Heart left ventricle (tissue), 16 donors: ENCODE data around the gene PRKACA. TPM values are rescaled to one million over a fixed set of nuclear protein-coding genes. Genes with fewer than 3 reads are reported as not detected.

Experiments used
- ATAC-seq, 4 donors: fragments of 200-7000 bp; cut with Tn5 transposase; one replicate each; pipeline ENCODE4 v1.9.1; 2020 to 2022; ENCODE audit warnings: moderate library complexity in 4 of 4, mild to moderate bottlenecking in 3 of 4, moderate number of reproducible peaks in 1 of 4
- DNase-seq, 5 donors: peaks; one replicate each; pipeline ENCODE4 v3.0.0-alpha.2; 2020
- H3K27ac ChIP-seq, 12 donors: fragments of 200-600 bp; sonication (generic) in 4 of 12; one replicate each; pipeline versions ENCODE4 v1.5.0 to v1.8.0; 2016 to 2022; ENCODE audit warnings: mild to moderate bottlenecking in 2 of 12
- H3K27me3 ChIP-seq, 9 donors: fragments of 200-600 bp; sonication (generic) in 2 of 9; one replicate each; pipeline versions ENCODE4 v1.5.1 to v1.8.0; 2016 to 2022; ENCODE audit warnings: mild to moderate bottlenecking in 3 of 9
- H3K36me3 ChIP-seq, 9 donors: fragments of 200-600 bp; sonication (generic) in 2 of 9; one replicate each; pipeline versions ENCODE4 v1.5.0 to v1.8.0; 2018 to 2022; ENCODE audit warnings: mild to moderate bottlenecking in 2 of 9
- H3K4me1 ChIP-seq, 12 donors: fragments of 200-600 bp; sonication (generic) in 4 of 12; one replicate each; pipeline versions ENCODE4 v1.5.0 to v1.8.0; 2016 to 2022; ENCODE audit warnings: mild to moderate bottlenecking in 3 of 12
- H3K4me3 ChIP-seq, 12 donors: fragments of 200-600 bp; sonication (generic) in 4 of 12; one replicate each; pipeline versions ENCODE4 v1.5.0 to v1.8.0; 2017 to 2022; ENCODE audit warnings: mild to moderate bottlenecking in 9 of 12, moderate library complexity in 4 of 12
- H3K9me3 ChIP-seq, 12 donors: fragments of 200-600 bp; sonication (generic) in 4 of 12; one replicate each; pipeline versions ENCODE4 v1.5.0 to v1.8.0; 2016 to 2022; ENCODE audit warnings: mild to moderate bottlenecking in 1 of 12
- POLR2A ChIP-seq, 2 donors: fragments of 450-650 bp; IDR thresholded peaks; one replicate each; pipeline ENCODE4 v1.6.1; 2017; ENCODE audit warnings: antibody characterized with exemption in 2 of 2, mild to moderate bottlenecking in 2 of 2, moderate library complexity in 2 of 2
- WGBS, 4 donors: extraction: QIAGEN DNeasy Blood & Tissue Kit in 2 of 4; methylation state at CpG; one replicate each; pipeline versions ENCODE4 v1.1.5 to v1.1.7; 2013 to 2018; 5-methylcytosine and 5-hydroxymethylcytosine counted together
- intact Hi-C, 10 donors: fragments of 100-400 bp; cut with DNase I; formaldehyde crosslinking; loops; one replicate each; pipeline versions ENCODE4 v1.11.1 to v1.14.2; 2022
- polyA plus RNA-seq, 2 donors: library from polyadenylated mRNA; stranded (reverse); fragments of 200-250 nt; gene quantifications; one replicate each; pipeline ENCODE4 v1.2.3, GENCODE V29; 2013
- total RNA-seq, 9 donors: library from RNA; depleted of rRNA in 2 of 9; stranded (reverse); fragments of >200 nt in 2 of 9; fragmentation: NEBNext Ultra II Directional in 3 of 9; extraction: Animal tissue kit (Norgen Biotek cat#: 25700) in 3 of 9; gene quantifications; one replicate each; pipeline versions ENCODE4 v1.1.0 to v1.2.4, GENCODE V29; 2016 to 2023
- TF ChIP-seq, protein P1 (sequence below), 12 donors: fragments of 200-600 bp; sonication (generic) in 4 of 12; IDR thresholded peaks; one replicate each; pipeline versions ENCODE4 v1.5.0 to v1.8.0; 2018 to 2022; ENCODE audit warnings: antibody characterized with exemption in 12 of 12, mild to moderate bottlenecking in 5 of 12
- donor health status: ischemic (EF 13 %, LVEDD 7.1; RV severe dilation, severe dysfunction).
- donor health status: healthy with polysubstance abuse.
- donor health status: DM: no; HTN: yes; CAD: no.
- donor health status: DM: no; HTN: no; CAD: no.
- donor health status: ischemic (EF 25% LVEDD 6.9; RV normal size, moderate dysfunction).
- donor health status: ischemic (EF 25% LVEDD 5.7; RV mildly dilated, moderate dysfunction).
- donor health status: healthy.
- donor health status: DM: yes; HTN: yes; CAD: no.
- donor health status: ischemic (EF 35%, LVEDD 5.7; RV mildly dilated, moderate dysfunction).
- donor health status: nonischemic (EF 11% LVEDD 7.7; RV severe dilation, severe dysfunction).
- donor health status: DM: yes; HTN: yes; CAD: no.
- donor health status: PGD.
- donor health status: ischemic (EF 29% LVEDD 5.4; RV normal size, mild dysfunction).
- donor health status: nonischemic (EF 23%, LVEDD 6.1; RV moderate dilation, normal function).

Gene PRKACA
- total and polyA plus RNA-seq, 11 donors, result 216 to 554 (median 454) TPM

DNA sequence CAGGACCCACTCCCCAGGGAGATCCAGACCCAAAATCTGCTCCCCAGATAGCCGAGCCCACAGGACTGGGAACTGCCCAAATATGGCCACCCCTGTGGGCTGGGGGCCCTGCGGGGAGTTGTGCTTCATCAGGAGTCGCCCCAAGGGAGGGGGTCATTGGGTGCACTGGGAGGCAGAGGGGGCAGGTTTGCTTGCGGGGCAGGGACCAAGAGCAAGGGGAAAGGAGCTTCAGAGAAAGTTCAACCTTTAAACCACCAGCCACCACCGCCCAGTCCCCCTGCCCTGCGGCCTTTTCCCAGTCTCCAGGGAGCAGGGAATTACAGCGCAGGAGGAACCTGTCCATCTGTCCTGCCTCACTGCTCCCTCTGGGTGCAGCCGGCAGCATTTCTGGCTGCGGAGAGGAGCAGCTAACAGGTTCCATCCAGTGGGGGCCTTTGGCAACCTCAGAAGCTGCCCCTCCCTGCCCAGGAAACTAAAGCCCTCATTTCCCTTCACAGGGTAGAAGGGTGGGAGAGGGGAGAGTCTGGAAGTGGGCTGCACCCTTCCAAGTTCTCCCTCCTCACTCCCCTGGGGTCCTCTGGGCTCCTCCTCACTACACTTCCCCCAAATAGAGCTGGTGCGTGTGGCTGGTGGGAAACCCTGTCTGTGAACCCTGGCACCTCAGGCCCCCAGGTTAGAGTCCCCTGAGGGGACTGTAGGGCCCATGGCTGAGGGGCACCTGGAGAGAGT is 32.6 kb upstream of the PRKACA start:
- ATAC-seq (no peak), DNase-seq (no peak)
- TF ChIP-seq, protein P1, sequence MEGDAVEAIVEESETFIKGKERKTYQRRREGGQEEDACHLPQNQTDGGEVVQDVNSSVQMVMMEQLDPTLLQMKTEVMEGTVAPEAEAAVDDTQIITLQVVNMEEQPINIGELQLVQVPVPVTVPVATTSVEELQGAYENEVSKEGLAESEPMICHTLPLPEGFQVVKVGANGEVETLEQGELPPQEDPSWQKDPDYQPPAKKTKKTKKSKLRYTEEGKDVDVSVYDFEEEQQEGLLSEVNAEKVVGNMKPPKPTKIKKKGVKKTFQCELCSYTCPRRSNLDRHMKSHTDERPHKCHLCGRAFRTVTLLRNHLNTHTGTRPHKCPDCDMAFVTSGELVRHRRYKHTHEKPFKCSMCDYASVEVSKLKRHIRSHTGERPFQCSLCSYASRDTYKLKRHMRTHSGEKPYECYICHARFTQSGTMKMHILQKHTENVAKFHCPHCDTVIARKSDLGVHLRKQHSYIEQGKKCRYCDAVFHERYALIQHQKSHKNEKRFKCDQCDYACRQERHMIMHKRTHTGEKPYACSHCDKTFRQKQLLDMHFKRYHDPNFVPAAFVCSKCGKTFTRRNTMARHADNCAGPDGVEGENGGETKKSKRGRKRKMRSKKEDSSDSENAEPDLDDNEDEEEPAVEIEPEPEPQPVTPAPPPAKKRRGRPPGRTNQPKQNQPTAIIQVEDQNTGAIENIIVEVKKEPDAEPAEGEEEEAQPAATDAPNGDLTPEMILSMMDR (IDR thresholded peaks at IDR 0.05), result no peak
- no peak for TF ChIP-seq POLR2A (IDR thresholded peaks at IDR 0.05)
- Histone ChIP-seq H3K36me3 (peaks cover 0 to 26% (median 12%) of the 10 kb centered on the region in 9 donors), H3K27me3 (no peaks in the 10 kb centered on the region), H3K4me3 (peak overlapping the region in 9 of 12 donors; percentile 10 to 48 (median 29)), H3K4me1 (peaks cover 9 to 38% (median 27%) of the 10 kb centered on the region in 12 donors), H3K9me3 (no peaks in the 10 kb centered on the region), H3K27ac (peak overlapping the region; percentile 46 to 92 (median 82))
- intact Hi-C loops, result no loop called here
- WGBS, 4 donors, result 28 to 62% (median 43%) methylated on average over 9 to 10 of the region's 10 CpGs

DNA sequence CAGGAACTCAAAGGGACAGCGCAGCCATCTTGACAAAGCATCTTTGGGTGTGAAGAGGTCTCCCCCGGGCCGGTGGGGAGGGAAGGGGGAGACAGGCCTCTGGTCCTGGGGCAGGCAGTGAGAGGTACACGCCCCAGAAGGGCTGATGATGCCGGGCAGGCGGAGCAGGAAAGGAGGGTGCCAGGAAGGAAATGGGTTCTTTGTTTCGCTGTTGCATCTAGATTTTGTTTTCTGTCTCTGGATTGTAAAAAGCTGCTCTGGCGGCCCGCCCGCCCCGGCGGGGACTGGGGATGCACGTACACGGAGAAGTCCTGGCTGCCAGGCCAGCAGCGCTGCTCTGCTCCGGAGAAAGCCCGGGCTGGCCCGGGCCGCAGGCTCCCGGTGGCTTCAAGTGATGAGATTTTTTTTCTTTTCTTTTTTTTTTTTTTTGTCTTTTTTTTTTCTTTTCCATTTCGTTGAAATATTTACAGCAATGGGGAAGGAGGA is 32.0 kb upstream of the PRKACA start:
- H3K4me3 ChIP-seq, result peak overlapping the region in 9 of 12 donors; percentile 10 to 48 (median 29)
- H3K27me3 ChIP-seq, result no peaks in the 10 kb centered on the region
- H3K36me3 ChIP-seq, result peaks cover 0 to 19% (median 9%) of the 10 kb centered on the region in 9 donors
- ATAC-seq (peak; percentile 33 to 78 (median 60)), DNase-seq (peak; percentile 80 to 88 (median 83))
- 22 to 51% (median 39%) methylated on average over 21 of the region's 21 CpGs for WGBS, 4 donors
- intact Hi-C loops, result loop anchor here (2.0 to 10.0 kb wide), 13 partner anchors 45 to 325 kb away; partner anchors contain the start of genes PTGER1 (in 3 of the 10) and ADGRL1 (in 2 of the 10)
- H3K9me3 ChIP-seq, result no peaks in the 10 kb centered on the region
- TF ChIP-seq, protein P1 (IDR thresholded peaks at IDR 0.05), result no peak
- TF ChIP-seq POLR2A (IDR thresholded peaks at IDR 0.05), result no peak
- peaks cover 9 to 40% (median 27%) of the 10 kb centered on the region in 12 donors for H3K4me1 ChIP-seq
- H3K27ac ChIP-seq, result peak overlapping the region; percentile 46 to 92 (median 82)

DNA sequence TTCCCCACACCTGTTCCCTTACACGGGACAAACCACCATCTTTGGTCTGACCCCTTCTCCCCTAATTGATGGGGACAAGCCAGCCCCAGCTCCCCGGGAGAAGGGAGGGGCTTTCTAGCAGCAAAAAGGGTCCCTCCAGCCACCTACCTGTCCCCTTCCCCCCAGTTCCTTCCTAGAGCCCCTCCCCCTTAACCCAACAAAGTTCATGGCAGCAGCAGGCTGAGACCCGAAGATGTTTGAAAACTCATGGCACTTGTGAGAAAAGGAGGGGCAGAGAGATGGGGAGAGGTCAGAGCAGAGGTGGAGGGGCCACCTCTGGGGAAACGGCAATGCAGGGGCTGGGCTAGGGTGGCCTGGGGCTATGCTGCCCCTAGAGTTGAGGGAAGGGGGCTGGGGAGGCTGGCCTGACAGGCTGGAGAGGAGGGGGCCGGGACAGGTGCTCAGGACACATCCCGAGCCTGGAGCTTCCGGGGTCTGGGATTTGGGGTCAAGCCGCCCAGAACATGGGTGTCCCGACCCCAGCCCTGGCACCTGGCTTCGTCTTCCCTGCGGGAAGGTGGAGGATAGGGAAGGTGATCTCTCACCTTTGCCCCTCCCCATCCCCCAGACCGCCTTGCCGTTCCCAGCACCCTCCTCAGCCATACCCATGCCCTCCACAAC is 31.3 kb upstream of the PRKACA start:
- intact Hi-C loops, result loop anchor here (1.0 to 10.0 kb wide), 14 partner anchors 46 to 326 kb away; partner anchors contain the start of genes PTGER1 (in 3 of the 10) and ADGRL1 (in 2 of the 10)
- no peak for DNase-seq
- Histone ChIP-seq H3K4me1 (peaks cover 9 to 40% (median 27%) of the 10 kb centered on the region in 12 donors), H3K27ac (peak overlapping the region; percentile 46 to 92 (median 82)), H3K9me3 (no peaks in the 10 kb centered on the region), H3K36me3 (peaks cover 0 to 15% (median 9%) of the 10 kb centered on the region in 9 donors), H3K4me3 (peak overlapping the region in 7 of 12 donors; percentile 10 to 48 (median 29)), H3K27me3 (no peaks in the 10 kb centered on the region)
- 71 to 74% (median 72%) methylated on average over 13 of the region's 13 CpGs for WGBS, 4 donors
- no peak for TF ChIP-seq POLR2A (IDR thresholded peaks at IDR 0.05)
- TF ChIP-seq, protein P1 (IDR thresholded peaks at IDR 0.05), result no peak
- no peak for ATAC-seq
